Panc1 (cell line): ENCODE measurements around the gene ARL4A. TPM values are rescaled to one million over a fixed set of nuclear protein-coding genes. Genes with fewer than 3 reads are reported as not detected.

ENCODE experiments used
- ATAC-seq: fragments of 200-7000 bp; cut with Tn5 transposase; 2 replicates; pipeline ENCODE4 v1.9.1; 2020; ENCODE audit warnings: mild to moderate bottlenecking, moderate library complexity
- BruUV-seq: library from RNA; stranded (reverse); fragments of 400-500 nt; replicated peaks from 2 replicates; lab custom pipeline; 2021; lab: Mats Ljungman, UMichigan
- CTCF ChIA-PET: fragments of 300-600 bp; sonication (Branson Sonifier 250); formaldehyde crosslinking; loops from one replicate; lab custom pipeline; 2022; ENCODE audit warnings: antibody characterized with exemption; lab: Charles Lee
- POLR2A ChIA-PET: fragments of 300-600 bp; sonication (Branson Sonifier 250); formaldehyde crosslinking; loops from one replicate; lab custom pipeline; 2022; ENCODE audit warnings: antibody characterized with exemption; lab: Charles Lee
- DNase-seq: peaks from one replicate; pipeline ENCODE4 v3.0.0-alpha.2; 2010; ENCODE audit warnings: low read depth, low spot score
- H3K27ac ChIP-seq: 2 replicates; pipeline ENCODE4 v1.5.1; 2011; ENCODE audit warnings: mild to moderate bottlenecking, low read length, inconsistent platforms
- H3K27me3 ChIP-seq: fragments of 200-500 bp; sonication (Bioruptor generic); 2 replicates; pipeline ENCODE4 v1.6.0; 2014; ENCODE audit warnings: low read length, inconsistent platforms; ENCODE audit not compliant: control insufficient read depth, insufficient read depth
- H3K36me3 ChIP-seq: fragments of 200-500 bp; sonication (Bioruptor generic); 2 replicates; pipeline ENCODE4 v1.5.1; 2014; ENCODE audit warnings: inconsistent platforms, mild to moderate bottlenecking, low read length, moderate library complexity; ENCODE audit not compliant: control insufficient read depth, insufficient read depth
- H3K4me1 ChIP-seq: 2 replicates; pipeline ENCODE4 v1.5.1; 2011; ENCODE audit warnings: inconsistent platforms, mild to moderate bottlenecking, low read length, moderate library complexity; ENCODE audit not compliant: control insufficient read depth, insufficient read depth
- H3K4me3 ChIP-seq, 2 experiments: 2 replicates each; pipeline ENCODE4 v1.5.1; 2011 to 2012; ENCODE audit warnings: low read depth in 2 of 2, low read length in 2 of 2, mild to moderate bottlenecking in 2 of 2, inconsistent platforms in 1 of 2, moderate library complexity in 1 of 2
- H3K9me3 ChIP-seq: fragments of 200-500 bp; sonication (Bioruptor generic); 2 replicates; pipeline ENCODE4 v1.5.1; 2014; ENCODE audit warnings: low read depth, mild to moderate bottlenecking, inconsistent platforms, low read length, moderate library complexity; ENCODE audit not compliant: control insufficient read depth, insufficient read depth
- CTCF ChIP-seq: fragments of 450-650 bp; IDR thresholded peaks from 2 replicates; pipeline ENCODE4 v1.5.1; 2017; ENCODE audit warnings: mild to moderate bottlenecking
- POLR2AphosphoS5 ChIP-seq: IDR thresholded peaks from 2 replicates; pipeline ENCODE4 v1.6.1; 2012; ENCODE audit warnings: mild to moderate bottlenecking, low read depth, low read length, moderate library complexity
- SIN3A ChIP-seq: IDR thresholded peaks from 2 replicates; pipeline ENCODE4 v1.6.1; 2012; ENCODE audit warnings: low read depth, mild to moderate bottlenecking, low read length, moderate library complexity, borderline replicate concordance; ENCODE audit not compliant: insufficient read depth
- TCF7L2 ChIP-seq: IDR thresholded peaks from 2 replicates; pipeline ENCODE4 v1.6.1; 2011; ENCODE audit warnings: mild to moderate bottlenecking, low read depth, low read length, inconsistent platforms
- in situ Hi-C: cut with HindIII; loops from 2 replicates; pipeline ENCODE4 v1.10.0; 2016; ENCODE audit warnings: low sequenced_read_pairs, low pct_unique_long_range_greater_than_20kb
- intact Hi-C: fragments of 100-400 bp; cut with micrococcal nuclease; formaldehyde crosslinking; loops from one replicate; pipeline ENCODE4 v1.10.0; 2022; ENCODE audit not compliant: unreplicated experiment
- total RNA-seq: library from RNA; stranded (reverse); gene quantifications from one replicate; pipeline ENCODE4 v1.2.1, GENCODE V29; 2021; ENCODE audit not compliant: unreplicated experiment
- TF ChIP-seq, protein P1 (sequence below), 2 experiments: IDR thresholded peaks; 2 replicates each; pipeline ENCODE4 v1.6.1; 2011 to 2012; ENCODE audit warnings: low read depth in 2 of 2, control low read depth in 1 of 2, low read length in 1 of 2, mild to moderate bottlenecking in 1 of 2, moderate library complexity in 1 of 2; ENCODE audit not compliant: insufficient read depth in 1 of 2

Gene ARL4A
- total RNA-seq, 1 experiment from 2014 or later = 37.4 TPM

DNA sequence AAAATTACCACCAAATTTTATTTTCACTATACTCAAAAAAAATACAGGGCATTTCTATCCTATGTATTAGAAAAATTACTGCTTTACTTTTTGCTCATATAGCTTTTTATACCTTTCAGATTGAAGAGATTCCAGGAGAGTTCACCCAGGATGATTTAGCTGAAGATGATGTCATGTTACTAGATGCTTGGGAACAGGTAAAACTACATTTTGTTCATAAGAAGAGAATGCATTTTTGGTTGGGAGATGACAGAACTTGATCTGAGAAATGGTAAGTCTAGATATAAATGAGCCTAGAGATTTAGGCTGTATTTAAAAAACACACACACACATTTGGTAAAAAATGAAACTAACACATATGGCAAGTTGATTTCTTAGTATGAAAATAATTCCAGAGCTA is 38.1 kb upstream of the ARL4A start:
- POLR2A ChIA-PET = no interaction called here

DNA sequence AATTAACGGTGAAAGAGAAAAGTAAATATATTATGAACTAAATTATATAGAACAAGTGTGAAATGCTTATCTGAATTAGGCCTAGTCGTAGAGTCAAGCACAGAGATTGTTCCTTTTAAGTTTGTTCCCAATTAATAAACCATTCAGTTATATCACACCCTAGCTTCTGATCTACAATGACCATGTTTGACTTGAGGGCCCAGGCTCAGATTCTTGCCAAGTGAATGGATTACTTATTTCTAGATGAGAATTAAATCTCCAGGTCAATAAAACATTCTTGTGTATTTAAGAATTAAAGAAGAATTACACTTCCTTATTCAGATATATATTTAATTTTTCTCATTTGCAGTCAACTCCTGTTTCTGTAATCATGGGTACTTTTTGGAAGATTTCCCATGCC is 37.4 kb upstream of the ARL4A start:
- Histone ChIP-seq H3K27ac (no peak overlapping the region), H3K9me3 (no peaks in the 10 kb centered on the region; the same call in 1 of the 2 replicates), H3K4me1 (no peaks in the 10 kb centered on the region), H3K27me3 (no peaks in the 10 kb centered on the region), H3K36me3 (no peaks in the 10 kb centered on the region), H3K4me3 (no peak overlapping the region)
- DNase-seq (no peak), ATAC-seq (no peak)
- BruUV-seq = no TSS peak
- CTCF ChIA-PET = no interaction called here
- TF ChIP-seq SIN3A (no peak), CTCF (no peak), POLR2AphosphoS5 (no peak), TCF7L2 (no peak)
- TF ChIP-seq, protein P1, sequence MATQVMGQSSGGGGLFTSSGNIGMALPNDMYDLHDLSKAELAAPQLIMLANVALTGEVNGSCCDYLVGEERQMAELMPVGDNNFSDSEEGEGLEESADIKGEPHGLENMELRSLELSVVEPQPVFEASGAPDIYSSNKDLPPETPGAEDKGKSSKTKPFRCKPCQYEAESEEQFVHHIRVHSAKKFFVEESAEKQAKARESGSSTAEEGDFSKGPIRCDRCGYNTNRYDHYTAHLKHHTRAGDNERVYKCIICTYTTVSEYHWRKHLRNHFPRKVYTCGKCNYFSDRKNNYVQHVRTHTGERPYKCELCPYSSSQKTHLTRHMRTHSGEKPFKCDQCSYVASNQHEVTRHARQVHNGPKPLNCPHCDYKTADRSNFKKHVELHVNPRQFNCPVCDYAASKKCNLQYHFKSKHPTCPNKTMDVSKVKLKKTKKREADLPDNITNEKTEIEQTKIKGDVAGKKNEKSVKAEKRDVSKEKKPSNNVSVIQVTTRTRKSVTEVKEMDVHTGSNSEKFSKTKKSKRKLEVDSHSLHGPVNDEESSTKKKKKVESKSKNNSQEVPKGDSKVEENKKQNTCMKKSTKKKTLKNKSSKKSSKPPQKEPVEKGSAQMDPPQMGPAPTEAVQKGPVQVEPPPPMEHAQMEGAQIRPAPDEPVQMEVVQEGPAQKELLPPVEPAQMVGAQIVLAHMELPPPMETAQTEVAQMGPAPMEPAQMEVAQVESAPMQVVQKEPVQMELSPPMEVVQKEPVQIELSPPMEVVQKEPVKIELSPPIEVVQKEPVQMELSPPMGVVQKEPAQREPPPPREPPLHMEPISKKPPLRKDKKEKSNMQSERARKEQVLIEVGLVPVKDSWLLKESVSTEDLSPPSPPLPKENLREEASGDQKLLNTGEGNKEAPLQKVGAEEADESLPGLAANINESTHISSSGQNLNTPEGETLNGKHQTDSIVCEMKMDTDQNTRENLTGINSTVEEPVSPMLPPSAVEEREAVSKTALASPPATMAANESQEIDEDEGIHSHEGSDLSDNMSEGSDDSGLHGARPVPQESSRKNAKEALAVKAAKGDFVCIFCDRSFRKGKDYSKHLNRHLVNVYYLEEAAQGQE (IDR thresholded peaks at IDR 0.05; ENCODE audit: insufficient read depth in 1 of 2, low read depth in 2 of 2, low read length in 1 of 2) = no peak
- in situ Hi-C loops (no loop called here), intact Hi-C loops (no loop called here)
- POLR2A ChIA-PET = no interaction called here

More for the DNA sequence above, 38.1 kb upstream of the ARL4A start:
- no peaks in the 10 kb centered on the region for H3K4me1 ChIP-seq
- no TSS peak for BruUV-seq
- no peak overlapping the region for H3K4me3 ChIP-seq
- CTCF ChIA-PET = no interaction called here
- DNase-seq (no peak), ATAC-seq (no peak)
- no peaks in the 10 kb centered on the region for H3K27me3 ChIP-seq
- in situ Hi-C loops (no loop called here), intact Hi-C loops (no loop called here)
- TF ChIP-seq CTCF = no peak
- TF ChIP-seq TCF7L2 = no peak
- TF ChIP-seq, protein P1 (IDR thresholded peaks at IDR 0.05; ENCODE audit: insufficient read depth in 1 of 2, low read depth in 2 of 2, low read length in 1 of 2) = no peak
- TF ChIP-seq SIN3A = no peak
- H3K36me3 ChIP-seq = no peaks in the 10 kb centered on the region
- H3K9me3 ChIP-seq = no peaks in the 10 kb centered on the region; the same call in 1 of the 2 replicates
- no peak overlapping the region for H3K27ac ChIP-seq
